Measurements from ENCODE around the gene C5orf46. TPM values are rescaled to one million over a fixed set of nuclear protein-coding genes. Genes with fewer than 3 reads are reported as not detected.

The C5orf46 gene
- total and polyA plus RNA-seq, 2 experiments from 2014 or later, result 1.5 TPM; not detected in 1

GRCh38 chr5:147852365-147852764 is 54.0 kb downstream of the C5orf46 start:
- no peaks in the 10 kb centered on the region for H3K79me2 ChIP-seq (ENCODE audit: insufficient read depth)
- TF ChIP-seq EZH2phosphoT487 (IDR thresholded peaks at IDR 0.05; ENCODE audit: insufficient read depth, low read depth) (no peak), EZH2 (IDR thresholded peaks at IDR 0.05; ENCODE audit: insufficient read depth, poor library complexity, severe bottlenecking) (no peak)
- H3K4me1 ChIP-seq (ENCODE audit: insufficient read depth), result no peaks in the 10 kb centered on the region
- H3K4me3 ChIP-seq, result no peak overlapping the region
- no peaks in the 10 kb centered on the region for H4K20me1 ChIP-seq (ENCODE audit: insufficient read depth)
- no peak overlapping the region for H3K9ac ChIP-seq
- H3K9me3 ChIP-seq (ENCODE audit: low read depth), result no peaks in the 10 kb centered on the region
- H3K4me2 ChIP-seq (ENCODE audit: unreplicated experiment), result no peak overlapping the region
- DNase-seq, result no peak
- H3F3A ChIP-seq (ENCODE audit: insufficient read depth), result no peaks in the 10 kb centered on the region
- in situ Hi-C loops (cut with MboI), result no loop called here
- no peaks in the 10 kb centered on the region for H3K9me2 ChIP-seq (ENCODE audit: insufficient read depth)
- H2AFZ ChIP-seq, result no peak overlapping the region
- no peak overlapping the region for H3K27ac ChIP-seq
- 26 to 51% methylated on average over 3 of the region's 3 CpGs for WGBS, 2 experiments (ENCODE audit: low coverage in 1 of 2, low lambda C conversion rate in 2 of 2, missing lambda C conversion rate in 2 of 2)
- H3K36me3 ChIP-seq (ENCODE audit: low read depth), result no peaks in the 10 kb centered on the region
- H3K27me3 ChIP-seq (replicated peaks; ENCODE audit: insufficient read depth), result 0 out of 2 replicates have a peak, but pooled peaks cover 12% of the 10 kb centered on the region

- H4K20me1 ChIP-seq (ENCODE audit: insufficient read depth), result no peaks in the 10 kb centered on the region
- no peak overlapping the region for H3K4me2 ChIP-seq (ENCODE audit: unreplicated experiment)
- H3K9me2 ChIP-seq (ENCODE audit: insufficient read depth), result no peaks in the 10 kb centered on the region
- H3K36me3 ChIP-seq (ENCODE audit: low read depth), result no peaks in the 10 kb centered on the region
- no peaks in the 10 kb centered on the region for H3K79me2 ChIP-seq (ENCODE audit: insufficient read depth)
- no peaks in the 10 kb centered on the region for H3K4me1 ChIP-seq (ENCODE audit: insufficient read depth)
- H2AFZ ChIP-seq, result no peak overlapping the region
- H3K27ac ChIP-seq, result no peak overlapping the region
- 0 out of 2 replicates have a peak, but pooled peaks cover 12% of the 10 kb centered on the region for H3K27me3 ChIP-seq (replicated peaks; ENCODE audit: insufficient read depth)
- WGBS, 2 experiments (ENCODE audit: low coverage in 1 of 2, low lambda C conversion rate in 2 of 2, missing lambda C conversion rate in 2 of 2), result 15 to 27% methylated on average over 3 of the region's 3 CpGs
- no peaks in the 10 kb centered on the region for H3F3A ChIP-seq (ENCODE audit: insufficient read depth)
- H3K9me3 ChIP-seq (ENCODE audit: low read depth), result no peaks in the 10 kb centered on the region
- no peak overlapping the region for H3K4me3 ChIP-seq
- DNase-seq, result no peak
- TF ChIP-seq EZH2 (IDR thresholded peaks at IDR 0.05; ENCODE audit: insufficient read depth, poor library complexity, severe bottlenecking) (no peak), EZH2phosphoT487 (IDR thresholded peaks at IDR 0.05; ENCODE audit: insufficient read depth, low read depth) (no peak)
- in situ Hi-C loops (cut with MboI), result no loop called here
- H3K9ac ChIP-seq, result no peak overlapping the region
Observed at GRCh38 chr5:147851578-147851977, 54.8 kb downstream of the C5orf46 start.

DNA sequence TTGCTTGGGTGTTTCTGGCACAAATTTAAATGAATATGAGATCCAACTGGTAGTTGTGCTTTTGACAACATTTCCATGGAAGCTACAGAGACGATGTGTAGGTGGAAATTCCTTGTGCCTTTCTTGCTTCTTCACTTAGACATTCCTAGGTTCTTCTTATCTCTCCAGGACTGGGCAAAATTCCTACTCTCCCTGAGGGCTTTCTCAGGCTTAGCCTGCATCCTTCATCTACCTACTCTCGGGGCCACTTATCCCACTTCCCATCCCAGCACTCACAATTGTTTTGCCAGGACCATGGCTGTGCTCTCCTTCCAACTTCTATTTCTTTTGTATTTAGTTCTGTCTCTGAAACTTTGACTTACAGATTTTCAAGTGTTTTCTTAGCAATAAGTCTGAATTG is 57.1 kb downstream of the C5orf46 start:
- Histone ChIP-seq H3K36me3 (ENCODE audit: low read depth) (no peaks in the 10 kb centered on the region), H3K27ac (no peak overlapping the region), H3K4me2 (ENCODE audit: unreplicated experiment) (no peak overlapping the region), H4K20me1 (ENCODE audit: insufficient read depth) (no peaks in the 10 kb centered on the region), H3K9ac (no peak overlapping the region), H3K4me3 (no peak overlapping the region), H3K4me1 (ENCODE audit: insufficient read depth) (no peaks in the 10 kb centered on the region), H3K9me3 (ENCODE audit: low read depth) (no peaks in the 10 kb centered on the region), H3K9me2 (ENCODE audit: insufficient read depth) (no peaks in the 10 kb centered on the region), H2AFZ (no peak overlapping the region), H3F3A (ENCODE audit: insufficient read depth) (no peaks in the 10 kb centered on the region), H3K79me2 (ENCODE audit: insufficient read depth) (no peaks in the 10 kb centered on the region), H3K27me3 (replicated peaks; ENCODE audit: insufficient read depth) (0 out of 2 replicates have a peak, but pooled peaks cover 10% of the 10 kb centered on the region)
- in situ Hi-C loops (cut with MboI), result no loop called here
- no peak for DNase-seq
- 20 to 34% methylated on average over 2 of the region's 2 CpGs for WGBS, 2 experiments (ENCODE audit: low coverage in 1 of 2, low lambda C conversion rate in 2 of 2, missing lambda C conversion rate in 2 of 2)
- no peak for TF ChIP-seq EZH2 (IDR thresholded peaks at IDR 0.05; ENCODE audit: insufficient read depth, poor library complexity, severe bottlenecking)
- no peak for TF ChIP-seq EZH2phosphoT487 (IDR thresholded peaks at IDR 0.05; ENCODE audit: insufficient read depth, low read depth)

DNA sequence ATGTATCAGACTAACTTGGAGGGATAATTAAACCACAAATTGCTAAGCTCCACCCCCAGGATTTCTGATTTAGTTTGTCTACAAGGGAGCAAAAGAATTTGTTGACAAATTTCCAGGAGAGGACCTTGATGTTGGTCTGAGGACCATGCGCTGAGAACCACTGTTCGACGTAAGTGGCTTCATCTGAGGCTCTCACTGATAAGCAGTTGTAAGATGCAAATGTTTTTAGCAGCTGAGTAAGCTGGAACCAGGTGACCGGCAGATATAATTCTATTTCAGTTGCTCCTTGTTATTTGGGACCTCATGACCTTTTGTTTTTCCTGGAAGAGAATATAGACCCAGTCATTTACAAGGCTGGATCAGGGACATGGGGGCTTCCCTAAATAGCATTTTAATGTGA is 60.7 kb downstream of the C5orf46 start:
- H3K4me1 ChIP-seq (ENCODE audit: insufficient read depth), result no peaks in the 10 kb centered on the region
- H3K27ac ChIP-seq, result no peak overlapping the region
- whole genome bisulfite sequencing, 2 experiments (ENCODE audit: low coverage in 1 of 2, low lambda C conversion rate in 2 of 2, missing lambda C conversion rate in 2 of 2), result 58 to 66% methylated on average over 4 of the region's 4 CpGs
- H3K9ac ChIP-seq, result no peak overlapping the region
- TF ChIP-seq EZH2 (IDR thresholded peaks at IDR 0.05; ENCODE audit: insufficient read depth, poor library complexity, severe bottlenecking), result no peak
- TF ChIP-seq EZH2phosphoT487 (IDR thresholded peaks at IDR 0.05; ENCODE audit: insufficient read depth, low read depth), result no peak
- no peaks in the 10 kb centered on the region for H3F3A ChIP-seq (ENCODE audit: insufficient read depth)
- H3K36me3 ChIP-seq (ENCODE audit: low read depth), result no peaks in the 10 kb centered on the region
- H3K4me3 ChIP-seq, result no peak overlapping the region
- H3K79me2 ChIP-seq (ENCODE audit: insufficient read depth), result no peaks in the 10 kb centered on the region
- in situ Hi-C loops (cut with MboI), result no loop called here
- no peaks in the 10 kb centered on the region for H3K9me3 ChIP-seq (ENCODE audit: low read depth)
- DNase-seq, result no peak
- H3K27me3 ChIP-seq (replicated peaks; ENCODE audit: insufficient read depth), result 0 out of 2 replicates have a peak, but pooled peaks cover 4% of the 10 kb centered on the region
- H2AFZ ChIP-seq, result no peak overlapping the region
- H3K4me2 ChIP-seq (ENCODE audit: unreplicated experiment), result no peak overlapping the region
- no peaks in the 10 kb centered on the region for H3K9me2 ChIP-seq (ENCODE audit: insufficient read depth)
- no peaks in the 10 kb centered on the region for H4K20me1 ChIP-seq (ENCODE audit: insufficient read depth)

- 5 to 8% methylated on average over 3 of the region's 3 CpGs for WGBS, 2 experiments (ENCODE audit: low coverage in 1 of 2, low lambda C conversion rate in 2 of 2, missing lambda C conversion rate in 2 of 2)
- Histone ChIP-seq H3K4me3 (no peak overlapping the region), H3K4me1 (ENCODE audit: insufficient read depth) (no peaks in the 10 kb centered on the region), H3K9ac (no peak overlapping the region), H3K9me3 (ENCODE audit: low read depth) (no peaks in the 10 kb centered on the region), H3K79me2 (ENCODE audit: insufficient read depth) (no peaks in the 10 kb centered on the region), H3K27ac (no peak overlapping the region), H3K4me2 (ENCODE audit: unreplicated experiment) (no peak overlapping the region), H3F3A (ENCODE audit: insufficient read depth) (no peaks in the 10 kb centered on the region), H4K20me1 (ENCODE audit: insufficient read depth) (no peaks in the 10 kb centered on the region), H3K27me3 (replicated peaks; ENCODE audit: insufficient read depth) (0 out of 2 replicates have a peak, but pooled peaks cover 4% of the 10 kb centered on the region), H3K9me2 (ENCODE audit: insufficient read depth) (no peaks in the 10 kb centered on the region), H2AFZ (no peak overlapping the region), H3K36me3 (ENCODE audit: low read depth) (no peaks in the 10 kb centered on the region)
- no peak for TF ChIP-seq EZH2 (IDR thresholded peaks at IDR 0.05; ENCODE audit: insufficient read depth, poor library complexity, severe bottlenecking)
- no peak for TF ChIP-seq EZH2phosphoT487 (IDR thresholded peaks at IDR 0.05; ENCODE audit: insufficient read depth, low read depth)
- in situ Hi-C loops (cut with MboI), result no loop called here
- DNase-seq, result no peak
Observed at GRCh38 chr5:147844846-147845245, 61.5 kb downstream of the C5orf46 start.

All from GM23248 (cell line).